Stimulated activated CD8-positive, alpha-beta memory T cell treated with anti-CD3 and anti-CD28 coated beads, Interleukin-15, amount 100 ng/mL, for 24 hours (primary cell): ENCODE measurements around the gene MAFG.
A peak's percentile ranks its signal among the peaks of the same experiment; 100 is the strongest.
"Not testable (repeated sequence)": the region's sequence is repeated elsewhere in the genome, so short reads cannot be mapped to it uniquely, and the experiment has no call there.

ENCODE experiments used
- DNase-seq: peaks from one replicate; pipeline ENCODE4 v3.0.0-alpha.2; 2020; ENCODE audit warnings: low read depth

The MAFG gene

GRCh38 chr17:81923302-81924260, 4.0 kb downstream of the MAFG start:
- no peak for DNase-seq

DNA sequence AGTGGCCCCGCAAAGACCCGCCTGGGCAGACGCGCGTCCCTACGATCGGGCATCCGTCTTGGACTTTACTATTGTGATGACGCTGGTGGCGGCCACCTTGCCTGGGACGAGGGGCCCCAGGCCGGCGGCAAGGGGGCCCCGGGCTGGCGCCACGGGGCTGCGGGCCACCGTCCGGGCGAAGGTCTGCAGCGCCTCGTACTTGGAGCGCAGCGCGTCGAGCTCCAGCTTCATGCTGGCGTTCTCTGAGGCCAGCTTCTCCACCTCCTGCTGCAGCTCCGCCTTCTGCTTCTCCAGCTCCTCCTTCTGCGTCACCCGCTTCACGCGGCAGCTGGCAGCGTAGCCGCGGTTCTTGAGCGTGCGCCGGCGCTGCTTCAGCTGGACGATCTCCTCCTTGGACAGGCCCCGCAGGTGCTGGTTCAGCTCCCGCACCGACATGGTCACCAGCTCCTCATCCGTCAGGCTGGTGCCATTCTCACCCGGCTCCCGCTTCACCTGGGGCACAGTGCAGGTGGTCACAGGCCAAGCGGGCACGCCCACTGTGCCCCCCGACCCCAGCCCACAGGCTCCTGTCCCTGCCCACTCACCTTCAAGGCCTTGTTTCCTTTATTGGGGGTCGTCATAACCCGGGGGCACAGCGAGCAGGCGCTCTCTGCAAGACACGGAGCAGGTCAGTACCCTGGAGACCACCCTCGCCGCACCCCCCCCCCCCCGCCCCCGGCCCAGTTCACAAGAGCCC, 4.8 kb downstream of the MAFG start:
- DNase-seq, result no peak

GRCh38 chr17:81921996-81922565, 5.5 kb downstream of the MAFG start:
- DNase-seq, result no peak

GRCh38 chr17:81921537-81921862, 6.0 kb downstream of the MAFG start:
- DNase-seq, result no peak

- no peak for DNase-seq
These were observed 6.7 kb downstream of the MAFG start for GRCh38 chr17:81920612-81921536.

DNA sequence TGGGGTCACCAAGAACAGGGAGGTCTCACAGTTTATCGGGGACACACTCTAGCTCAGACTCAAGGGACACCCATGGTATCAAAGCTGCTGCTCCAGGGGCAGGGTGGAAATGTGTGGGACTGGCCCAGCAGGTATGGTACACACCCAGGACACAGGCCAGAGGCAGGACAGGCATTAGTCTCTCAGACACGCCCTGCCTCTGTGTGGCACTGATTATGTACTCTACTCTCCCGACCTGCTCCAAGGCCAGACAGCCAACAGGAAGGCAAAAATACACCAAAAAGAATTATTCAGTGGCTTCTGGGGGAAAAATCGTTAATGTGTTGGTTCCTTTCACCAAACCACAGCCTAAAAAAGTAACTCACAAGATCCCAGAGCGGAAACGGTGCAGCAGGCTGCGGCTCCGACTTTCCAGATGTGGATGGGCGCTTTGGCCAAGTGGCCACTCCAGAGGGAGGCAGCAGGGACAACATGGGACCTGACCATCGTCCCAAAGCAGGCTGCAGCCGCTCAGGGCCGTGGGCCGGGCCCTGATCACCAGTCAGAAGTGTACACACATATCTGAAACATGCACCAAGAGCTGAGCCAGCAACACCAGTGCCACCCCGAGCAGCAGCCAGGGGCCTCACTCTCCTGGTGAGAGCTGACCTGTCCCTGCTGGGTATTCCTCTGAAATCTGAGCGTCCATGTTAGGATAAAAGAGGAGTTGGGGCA, 8.5 kb downstream of the MAFG start:
- no peak for DNase-seq

DNA sequence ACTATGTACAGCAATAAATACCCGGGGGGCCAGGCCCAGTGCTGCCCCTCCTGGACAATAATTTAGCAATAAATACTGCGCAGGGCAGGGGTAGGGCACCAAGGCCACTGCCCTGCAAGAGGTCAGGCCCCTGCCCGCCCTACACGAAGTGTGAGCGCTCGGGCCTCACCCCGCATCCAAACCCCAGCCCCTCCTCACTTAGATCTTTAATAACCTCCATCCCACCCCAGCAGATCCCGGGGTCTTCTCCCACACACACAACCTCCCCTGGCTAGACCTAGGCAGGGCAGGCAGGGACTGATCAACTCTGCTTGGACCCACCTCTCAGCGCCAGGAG, 9.2 kb downstream of the MAFG start:
- DNase-seq, result not testable (repeated sequence)

GRCh38 chr17:81917565-81918332, 9.8 kb downstream of the MAFG start, which contains the start of gene SIRT7:
SIRT7 (minus strand) TSS chr17:81918176; CDS start chr17:81918131, 45 bp downstream.
- peak; percentile 63 for DNase-seq

DNA sequence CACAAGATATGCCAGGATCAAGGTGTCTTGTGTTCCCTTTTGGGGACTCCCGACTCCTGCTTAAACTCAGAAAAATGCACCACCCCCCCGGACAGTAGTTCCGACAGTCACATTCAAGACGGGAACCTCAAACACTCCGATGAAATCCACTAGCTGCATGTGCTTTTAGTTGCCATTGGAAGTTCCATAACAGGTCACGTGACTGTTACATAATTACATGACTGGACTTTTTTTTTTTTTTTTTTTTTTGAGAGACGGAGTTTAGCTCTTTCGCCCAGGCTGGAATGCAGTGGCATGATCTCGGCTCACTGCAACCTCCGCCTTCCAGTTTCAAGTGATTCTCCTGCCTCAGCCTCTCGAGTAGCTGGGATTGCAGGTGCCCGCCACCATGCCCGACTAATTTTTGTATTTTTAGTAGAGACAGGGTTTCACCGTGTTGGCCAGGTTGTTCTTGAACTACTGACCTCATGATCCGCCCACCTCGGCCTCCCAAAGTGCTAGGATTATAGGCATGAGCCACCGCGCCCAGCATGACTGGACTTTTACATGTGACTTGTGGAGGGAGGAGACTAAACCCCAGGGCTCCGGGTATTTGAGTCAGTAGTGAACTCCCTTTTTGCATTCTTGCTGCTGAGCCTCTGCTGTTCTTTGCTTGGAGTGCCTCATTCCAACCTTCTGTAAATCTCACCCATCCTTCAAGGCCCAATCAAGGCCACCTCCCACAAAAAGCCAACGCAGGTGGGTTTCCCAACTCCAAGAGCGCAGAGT, 11.1 kb downstream of the MAFG start:
- no peak for DNase-seq

DNA sequence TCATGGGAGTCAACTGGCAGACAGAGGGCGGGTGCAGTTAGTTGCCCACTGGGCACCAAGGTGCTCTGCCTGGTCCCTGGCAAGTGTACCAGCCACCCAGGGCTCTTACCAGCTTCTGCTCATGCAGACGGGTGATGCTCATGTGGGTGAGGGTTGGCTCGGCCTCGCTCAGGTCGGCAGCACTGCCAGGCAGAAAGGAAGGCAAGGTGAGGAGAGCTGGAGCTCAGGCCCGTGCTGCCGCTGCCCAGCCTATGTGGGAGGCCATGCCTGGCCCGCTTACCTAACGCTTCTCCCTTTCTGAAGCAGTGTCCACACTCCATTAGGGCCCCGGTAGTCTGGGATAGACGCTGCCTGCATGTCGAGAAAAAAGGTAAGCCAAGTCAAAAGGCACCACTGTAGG, 12.2 kb downstream of the MAFG start:
- DNase-seq, result no peak

DNA sequence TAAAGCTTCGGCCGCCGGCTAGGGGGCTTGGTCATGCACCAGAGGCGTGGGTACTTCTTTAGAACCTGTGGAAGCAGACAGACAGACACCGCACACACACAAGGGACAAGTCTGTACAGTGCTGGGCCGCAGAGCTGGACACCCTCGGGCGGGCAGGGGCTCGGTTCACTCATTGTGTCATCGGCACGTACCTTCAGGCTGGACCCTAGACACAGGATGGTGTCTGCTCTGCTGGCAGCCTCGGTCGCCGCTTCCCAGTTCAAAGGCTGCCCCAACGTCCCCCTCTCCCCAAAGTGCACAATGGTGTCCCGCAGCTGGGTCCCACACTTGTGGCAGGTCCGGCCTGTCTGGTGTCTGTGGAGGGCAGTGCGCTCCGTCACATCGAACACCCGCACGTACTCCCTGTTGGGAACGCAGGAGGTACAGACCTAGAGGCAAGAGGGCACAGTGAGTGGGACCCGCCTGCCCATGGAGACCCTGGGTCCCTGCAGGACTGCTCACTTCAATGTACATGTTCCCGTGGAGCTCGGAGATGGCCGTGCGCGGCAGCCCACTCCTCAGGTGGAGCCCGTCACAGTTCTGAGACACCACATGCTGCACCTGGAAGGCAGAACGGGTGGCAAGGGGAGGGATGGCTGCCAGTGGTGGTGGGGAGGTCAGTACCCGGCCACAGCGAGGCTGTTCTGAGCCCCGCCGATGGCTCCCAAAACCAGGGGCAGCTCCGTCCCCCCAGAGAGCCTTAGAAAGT, 13.3 kb downstream of the MAFG start:
- no peak for DNase-seq

DNA sequence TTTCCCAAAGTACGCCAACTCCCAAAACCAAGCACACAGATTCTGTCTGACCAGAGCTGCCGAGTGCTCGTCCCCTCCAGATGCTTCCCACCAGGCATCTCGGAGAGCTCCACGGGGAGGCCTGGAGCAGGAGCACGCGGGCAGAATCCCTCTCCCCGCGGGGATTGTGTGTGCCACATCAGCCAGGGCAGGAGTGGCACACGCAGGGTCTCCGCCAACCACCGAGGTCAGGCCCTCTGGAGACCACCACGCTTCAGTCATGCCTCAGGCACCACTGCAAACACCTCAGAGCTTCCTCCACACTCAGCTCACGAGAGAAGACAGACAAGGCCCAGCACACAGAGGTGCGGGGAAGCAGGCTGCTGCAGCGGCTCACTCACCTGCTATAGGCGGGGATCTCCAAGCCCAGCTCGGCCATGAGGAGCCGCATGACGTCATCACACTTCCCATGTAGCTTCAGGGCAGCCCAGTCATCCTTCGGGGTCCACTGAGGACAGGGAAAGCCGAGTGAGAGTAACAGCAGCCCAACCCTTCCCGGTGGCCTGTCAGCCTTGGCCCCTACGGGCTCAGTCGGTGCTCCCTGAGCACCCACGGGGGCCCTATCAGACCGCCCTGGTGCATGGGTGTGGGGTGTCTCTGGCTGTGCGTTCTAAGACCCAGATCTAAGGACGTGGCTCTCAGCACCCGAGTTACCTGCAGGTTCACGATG, 14.0 kb downstream of the MAFG start:
- no peak for DNase-seq

- DNase-seq, result no peak
These were observed 14.9 kb downstream of the MAFG start for GRCh38 chr17:81912441-81913309.

DNA sequence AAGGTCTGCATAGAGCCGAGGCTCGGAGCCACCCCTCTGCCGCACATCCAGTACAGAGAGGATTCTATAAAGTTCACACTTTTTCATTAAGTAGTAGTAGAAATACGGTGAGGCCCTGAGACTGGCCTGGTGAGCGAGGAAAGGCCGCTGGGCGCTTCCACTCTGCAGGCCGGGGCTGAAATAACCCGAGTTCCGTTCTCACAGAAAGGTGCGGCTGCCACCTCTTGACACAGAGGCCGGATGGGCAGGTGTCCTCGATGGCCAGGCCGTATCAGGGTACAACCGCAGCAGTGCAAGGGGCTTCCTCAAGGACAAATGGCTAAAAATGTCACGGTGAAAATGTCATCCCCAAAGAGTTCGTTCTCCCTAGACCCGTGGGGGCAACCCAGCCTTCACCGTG, 15.6 kb downstream of the MAFG start:
- no peak for DNase-seq

GRCh38 chr17:81911277-81911961, 16.1 kb downstream of the MAFG start, which contains the start of gene PCYT2:
PCYT2 (minus strand) TSS chr17:81911399; CDS start chr17:81911355, 44 bp downstream.
- DNase-seq, result peak; percentile 82

DNA sequence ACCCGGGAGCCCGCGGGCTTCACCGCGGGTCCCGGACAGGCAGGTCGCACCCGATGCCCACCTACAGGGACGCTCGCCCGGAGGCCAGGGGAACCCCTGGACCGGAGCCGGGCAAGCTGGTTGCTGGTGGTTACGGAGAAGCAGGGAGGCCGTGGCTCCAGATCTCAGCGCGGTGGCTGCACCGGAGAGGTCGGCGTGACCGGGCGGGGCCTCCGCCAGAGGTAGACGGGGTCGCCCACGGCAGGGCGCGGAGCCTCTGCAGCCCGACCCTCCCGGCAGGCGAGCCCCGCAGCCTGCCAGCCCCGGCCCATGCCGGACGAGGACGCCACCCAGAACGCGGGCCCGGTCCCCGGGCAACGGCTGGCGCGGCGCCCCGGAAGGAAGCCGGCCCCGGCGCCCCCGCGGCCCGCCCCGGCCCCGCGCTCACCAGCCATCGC, 16.7 kb downstream of the MAFG start:
- DNase-seq, result no peak
